GM19099 (cell line): Measurements from ENCODE around the gene HAGH.

Experiments
- POLR2A ChIP-seq: IDR thresholded peaks from 3 replicates; pipeline ENCODE4 v1.6.1; 2011; ENCODE audit warnings: low read depth; ENCODE audit not compliant: insufficient read length; ENCODE audit errors: extremely low read depth

Gene HAGH

GRCh38 chr16:1786242-1787055 is 40.2 kb downstream of the HAGH start:
- TF ChIP-seq POLR2A, result no peak

- no peak for TF ChIP-seq POLR2A
Measured at GRCh38 chr16:1785846-1786170, 40.8 kb downstream of the HAGH start.

GRCh38 chr16:1784977-1785845 is 41.4 kb downstream of the HAGH start:
- TF ChIP-seq POLR2A, result no peak

- peak; percentile 81 for TF ChIP-seq POLR2A
Measured at GRCh38 chr16:1782408-1783264, 44.0 kb downstream of the HAGH start, which contains the start of the genes NUBP2 and SPSB3. Gene NUBP2, plus strand, starts transcription at chr16:1782960. Its CDS starts 61 bp downstream, at chr16:1783021. Gene SPSB3, minus strand, starts transcription at chr16:1782571. Its CDS starts 1,088 bp downstream, at chr16:1781483.

- TF ChIP-seq POLR2A, result no peak
Measured at GRCh38 chr16:1781758-1782407, 44.7 kb downstream of the HAGH start.

GRCh38 chr16:1781254-1781653 is 45.4 kb downstream of the HAGH start:
- TF ChIP-seq POLR2A, result no peak

- no peak for TF ChIP-seq POLR2A
Measured at GRCh38 chr16:1780677-1781072, 46.0 kb downstream of the HAGH start.

- no peak for TF ChIP-seq POLR2A
Measured at GRCh38 chr16:1779741-1780676, 46.6 kb downstream of the HAGH start.

GRCh38 chr16:1779234-1779701 is 47.4 kb downstream of the HAGH start:
- no peak for TF ChIP-seq POLR2A

GRCh38 chr16:1778200-1779179 is 48.1 kb downstream of the HAGH start:
- TF ChIP-seq POLR2A, result no peak

- no peak for TF ChIP-seq POLR2A
Measured at GRCh38 chr16:1777375-1778199, 49.0 kb downstream of the HAGH start.
